Measurements from ENCODE around the gene WFDC6.

WFDC6 gene

GRCh38 chr20:45500022-45500421 is 39.3 kb downstream of the WFDC6 start:
- Histone ChIP-seq H3K4me3 (ENCODE audit: low read depth, low read length) (no peak overlapping the region), H3K27me3 (ENCODE audit: control insufficient read depth, insufficient read depth, low read length) (no peaks in the 10 kb centered on the region), H3K27ac (ENCODE audit: low read depth, low read length) (no peak overlapping the region), H3K9ac (ENCODE audit: low read depth, low read length) (no peak overlapping the region), H3K36me3 (ENCODE audit: control insufficient read depth, insufficient read depth, low read length) (no peaks in the 10 kb centered on the region), H3K4me1 (ENCODE audit: control insufficient read depth, insufficient read depth, low read length) (no peaks in the 10 kb centered on the region), H3K9me3 (ENCODE audit: control insufficient read depth, insufficient read depth, low read length) (no peaks in the 10 kb centered on the region)

GRCh38 chr20:45497971-45498494 is 41.2 kb downstream of the WFDC6 start:
- Histone ChIP-seq H3K36me3 (ENCODE audit: control insufficient read depth, insufficient read depth, low read length) (no peaks in the 10 kb centered on the region), H3K9ac (ENCODE audit: low read depth, low read length) (no peak overlapping the region), H3K27ac (ENCODE audit: low read depth, low read length) (no peak overlapping the region), H3K27me3 (ENCODE audit: control insufficient read depth, insufficient read depth, low read length) (no peaks in the 10 kb centered on the region), H3K4me1 (ENCODE audit: control insufficient read depth, insufficient read depth, low read length) (no peaks in the 10 kb centered on the region), H3K4me3 (ENCODE audit: low read depth, low read length) (no peak overlapping the region), H3K9me3 (ENCODE audit: control insufficient read depth, insufficient read depth, low read length) (no peaks in the 10 kb centered on the region)

- Histone ChIP-seq H3K9me3 (ENCODE audit: control insufficient read depth, insufficient read depth, low read length) (no peaks in the 10 kb centered on the region), H3K36me3 (ENCODE audit: control insufficient read depth, insufficient read depth, low read length) (no peaks in the 10 kb centered on the region), H3K9ac (ENCODE audit: low read depth, low read length) (no peak overlapping the region), H3K27me3 (ENCODE audit: control insufficient read depth, insufficient read depth, low read length) (no peaks in the 10 kb centered on the region), H3K27ac (ENCODE audit: low read depth, low read length) (no peak overlapping the region), H3K4me1 (ENCODE audit: control insufficient read depth, insufficient read depth, low read length) (no peaks in the 10 kb centered on the region), H3K4me3 (ENCODE audit: low read depth, low read length) (no peak overlapping the region)
These were observed 43.1 kb downstream of the WFDC6 start for GRCh38 chr20:45496166-45496565.

- Histone ChIP-seq H3K27ac (ENCODE audit: low read depth, low read length) (no peak overlapping the region), H3K9me3 (ENCODE audit: control insufficient read depth, insufficient read depth, low read length) (no peaks in the 10 kb centered on the region), H3K4me1 (ENCODE audit: control insufficient read depth, insufficient read depth, low read length) (no peaks in the 10 kb centered on the region), H3K4me3 (ENCODE audit: low read depth, low read length) (no peak overlapping the region), H3K36me3 (ENCODE audit: control insufficient read depth, insufficient read depth, low read length) (no peaks in the 10 kb centered on the region), H3K27me3 (ENCODE audit: control insufficient read depth, insufficient read depth, low read length) (no peaks in the 10 kb centered on the region), H3K9ac (ENCODE audit: low read depth, low read length) (no peak overlapping the region)
These were observed 43.8 kb downstream of the WFDC6 start for GRCh38 chr20:45495501-45495941.

- Histone ChIP-seq H3K4me1 (ENCODE audit: control insufficient read depth, insufficient read depth, low read length) (peaks cover 13% of the 10 kb centered on the region), H3K4me3 (ENCODE audit: low read depth, low read length) (no peak overlapping the region), H3K9me3 (ENCODE audit: control insufficient read depth, insufficient read depth, low read length) (no peaks in the 10 kb centered on the region), H3K36me3 (ENCODE audit: control insufficient read depth, insufficient read depth, low read length) (no peaks in the 10 kb centered on the region), H3K27me3 (ENCODE audit: control insufficient read depth, insufficient read depth, low read length) (no peaks in the 10 kb centered on the region), H3K27ac (ENCODE audit: low read depth, low read length) (no peak overlapping the region), H3K9ac (ENCODE audit: low read depth, low read length) (no peak overlapping the region)
These were observed 50.2 kb downstream of the WFDC6 start for GRCh38 chr20:45489083-45489531.

- Histone ChIP-seq H3K4me3 (ENCODE audit: low read depth, low read length) (peak overlapping the region; percentile 34; the same call in 1 of the 2 replicates), H3K9me3 (ENCODE audit: control insufficient read depth, insufficient read depth, low read length) (no peaks in the 10 kb centered on the region), H3K9ac (ENCODE audit: low read depth, low read length) (no peak overlapping the region), H3K27me3 (ENCODE audit: control insufficient read depth, insufficient read depth, low read length) (no peaks in the 10 kb centered on the region), H3K4me1 (ENCODE audit: control insufficient read depth, insufficient read depth, low read length) (peaks cover 13% of the 10 kb centered on the region), H3K36me3 (ENCODE audit: control insufficient read depth, insufficient read depth, low read length) (no peaks in the 10 kb centered on the region), H3K27ac (ENCODE audit: low read depth, low read length) (no peak overlapping the region)
These were observed 52.0 kb downstream of the WFDC6 start for GRCh38 chr20:45487231-45487635.

- H3K36me3 ChIP-seq (ENCODE audit: control insufficient read depth, insufficient read depth, low read length), result no peaks in the 10 kb centered on the region
- no peak overlapping the region for H3K27ac ChIP-seq (ENCODE audit: low read depth, low read length)
- H3K9ac ChIP-seq (ENCODE audit: low read depth, low read length), result no peak overlapping the region
- H3K4me3 ChIP-seq (ENCODE audit: low read depth, low read length), result no peak overlapping the region
- no peaks in the 10 kb centered on the region for H3K9me3 ChIP-seq (ENCODE audit: control insufficient read depth, insufficient read depth, low read length)
- no peaks in the 10 kb centered on the region for H3K27me3 ChIP-seq (ENCODE audit: control insufficient read depth, insufficient read depth, low read length)
- peaks cover 13% of the 10 kb centered on the region for H3K4me1 ChIP-seq (ENCODE audit: control insufficient read depth, insufficient read depth, low read length)
These were observed 53.9 kb downstream of the WFDC6 start for GRCh38 chr20:45485388-45485787.

- no peak overlapping the region for H3K27ac ChIP-seq (ENCODE audit: low read depth, low read length)
- peaks cover 13% of the 10 kb centered on the region for H3K4me1 ChIP-seq (ENCODE audit: control insufficient read depth, insufficient read depth, low read length)
- no peaks in the 10 kb centered on the region for H3K36me3 ChIP-seq (ENCODE audit: control insufficient read depth, insufficient read depth, low read length)
These were observed 54.6 kb downstream of the WFDC6 start for GRCh38 chr20:45484676-45485075.

More at GRCh38 chr20:45484676-45485075, 54.6 kb downstream of the WFDC6 start:
- no peak overlapping the region for H3K4me3 ChIP-seq (ENCODE audit: low read depth, low read length)
- H3K27me3 ChIP-seq (ENCODE audit: control insufficient read depth, insufficient read depth, low read length), result no peaks in the 10 kb centered on the region
- no peak overlapping the region for H3K9ac ChIP-seq (ENCODE audit: low read depth, low read length)
- H3K9me3 ChIP-seq (ENCODE audit: control insufficient read depth, insufficient read depth, low read length), result no peaks in the 10 kb centered on the region

Data from HUES48 (cell line).